Endodermal cell (in vitro differentiated cells): ENCODE results near the gene RUNX2. TPM values are rescaled to one million over a fixed set of nuclear protein-coding genes. Genes with fewer than 3 reads are reported as not detected.

ENCODE experiments used
- DNase-seq: peaks from one replicate; pipeline ENCODE4 v3.0.0-alpha.2; 2017
- H3K27ac ChIP-seq: 2 replicates; pipeline ENCODE4 v1.5.1; 2013; ENCODE audit warnings: mild to moderate bottlenecking, low read depth, low read length, moderate library complexity
- H3K27me3 ChIP-seq: 2 replicates; pipeline ENCODE4 v1.6.1; 2013; ENCODE audit warnings: mild to moderate bottlenecking, low read length, moderate library complexity; ENCODE audit not compliant: insufficient read depth, control insufficient read depth, poor library complexity, severe bottlenecking
- H3K36me3 ChIP-seq: 2 replicates; pipeline ENCODE4 v1.7.0; 2013; ENCODE audit warnings: mild to moderate bottlenecking, low read length, moderate library complexity; ENCODE audit not compliant: control insufficient read depth, insufficient read depth
- H3K4me1 ChIP-seq: one replicate; pipeline ENCODE4 v1.7.0; 2013; ENCODE audit warnings: low read length; ENCODE audit not compliant: control insufficient read depth, insufficient read depth
- H3K4me3 ChIP-seq: 2 replicates; pipeline ENCODE4 v1.5.1; 2013; ENCODE audit warnings: mild to moderate bottlenecking, low read length, moderate library complexity
- H3K9ac ChIP-seq: 2 replicates; pipeline ENCODE4 v1.6.1; 2013; ENCODE audit warnings: mild to moderate bottlenecking, low read length, moderate library complexity; ENCODE audit not compliant: poor library complexity, severe bottlenecking; ENCODE audit errors: extremely low read depth
- H3K9me3 ChIP-seq: 2 replicates; pipeline ENCODE4 v1.6.1; 2013; ENCODE audit warnings: mild to moderate bottlenecking, low read length, moderate library complexity; ENCODE audit not compliant: control insufficient read depth
- H3K27ac Mint-ChIP-seq: 2 replicates; pipeline ENCODE4 v1.8.0; 2020; ENCODE audit warnings: mixed read lengths
- H3K27me3 Mint-ChIP-seq: 2 replicates; pipeline ENCODE4 v1.8.0; 2021; ENCODE audit warnings: mild to moderate bottlenecking, mixed read lengths; ENCODE audit not compliant: insufficient read depth
- H3K36me3 Mint-ChIP-seq: 2 replicates; pipeline ENCODE4 v1.8.0; 2020; ENCODE audit warnings: low read depth, mixed read lengths
- H3K4me1 Mint-ChIP-seq: 2 replicates; pipeline ENCODE4 v1.8.0; 2020; ENCODE audit warnings: mixed read lengths
- H3K4me3 Mint-ChIP-seq: 2 replicates; pipeline ENCODE4 v1.8.0; 2020; ENCODE audit warnings: mild to moderate bottlenecking, moderate library complexity, mixed read lengths
- H3K9me3 Mint-ChIP-seq: 2 replicates; pipeline ENCODE4 v1.8.0; 2020; ENCODE audit warnings: mild to moderate bottlenecking, mixed read lengths
- WGBS, 2 experiments: methylation state at CpG; one replicate each; pipeline versions ENCODE4 v1.1.5 to v1.1.7; 2013; ENCODE audit warnings: missing lambda C conversion rate in 2 of 2, mixed read lengths in 1 of 2; ENCODE audit not compliant: insufficient coverage in 1 of 2, insufficient read length in 1 of 2; 5-methylcytosine and 5-hydroxymethylcytosine counted together
- total RNA-seq, 2 donors: library from RNA; stranded (reverse); fragmentation: NEBNext Ultra II Directional in 1 of 2; extraction: Animal tissue kit (Norgen Biotek cat#: 25700) in 1 of 2; gene quantifications; 2 replicates in 1 of 2; 3 replicates in 1 of 2; pipeline ENCODE4 v1.2.1, GENCODE V29; 2021
- TF ChIP-seq, protein P1 (sequence below): fragments of 200-600 bp; sonication (generic); conservative IDR thresholded peaks from 2 replicates; pipeline ENCODE4 v1.5.0; 2021; ENCODE audit warnings: antibody characterized with exemption, mild to moderate bottlenecking

Gene RUNX2
- total RNA-seq, 2 donors from 2014 or later = 0.18 to 0.26 TPM

GRCh38 chr6:45624228-45624627 lies 296.1 kb downstream of the RUNX2 start:
- no peak overlapping the region for H3K4me3 Mint-ChIP-seq
- no peak for DNase-seq
- Histone ChIP-seq H3K36me3 (no peaks in the 10 kb centered on the region), H3K9ac (no peak overlapping the region), H3K9me3 (no peaks in the 10 kb centered on the region), H3K4me3 (no peak overlapping the region), H3K27me3 (no peaks in the 10 kb centered on the region), H3K4me1 (no peaks in the 10 kb centered on the region), H3K27ac (no peak overlapping the region)
- no peaks in the 10 kb centered on the region for H3K27me3 Mint-ChIP-seq
- TF ChIP-seq, protein P1, sequence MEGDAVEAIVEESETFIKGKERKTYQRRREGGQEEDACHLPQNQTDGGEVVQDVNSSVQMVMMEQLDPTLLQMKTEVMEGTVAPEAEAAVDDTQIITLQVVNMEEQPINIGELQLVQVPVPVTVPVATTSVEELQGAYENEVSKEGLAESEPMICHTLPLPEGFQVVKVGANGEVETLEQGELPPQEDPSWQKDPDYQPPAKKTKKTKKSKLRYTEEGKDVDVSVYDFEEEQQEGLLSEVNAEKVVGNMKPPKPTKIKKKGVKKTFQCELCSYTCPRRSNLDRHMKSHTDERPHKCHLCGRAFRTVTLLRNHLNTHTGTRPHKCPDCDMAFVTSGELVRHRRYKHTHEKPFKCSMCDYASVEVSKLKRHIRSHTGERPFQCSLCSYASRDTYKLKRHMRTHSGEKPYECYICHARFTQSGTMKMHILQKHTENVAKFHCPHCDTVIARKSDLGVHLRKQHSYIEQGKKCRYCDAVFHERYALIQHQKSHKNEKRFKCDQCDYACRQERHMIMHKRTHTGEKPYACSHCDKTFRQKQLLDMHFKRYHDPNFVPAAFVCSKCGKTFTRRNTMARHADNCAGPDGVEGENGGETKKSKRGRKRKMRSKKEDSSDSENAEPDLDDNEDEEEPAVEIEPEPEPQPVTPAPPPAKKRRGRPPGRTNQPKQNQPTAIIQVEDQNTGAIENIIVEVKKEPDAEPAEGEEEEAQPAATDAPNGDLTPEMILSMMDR = no peak
- H3K27ac Mint-ChIP-seq = no peak overlapping the region
- no peaks in the 10 kb centered on the region for H3K9me3 Mint-ChIP-seq
- H3K4me1 Mint-ChIP-seq = no peaks in the 10 kb centered on the region
- no peaks in the 10 kb centered on the region for H3K36me3 Mint-ChIP-seq
- WGBS, 2 experiments = 87 to 95% methylated on average over 3 to 4 of the region's 4 CpGs

- H3K9ac ChIP-seq = no peak overlapping the region
- TF ChIP-seq, protein P1 = no peak
- no peaks in the 10 kb centered on the region for H3K27me3 ChIP-seq
- no peaks in the 10 kb centered on the region for H3K9me3 ChIP-seq
- no peaks in the 10 kb centered on the region for H3K4me1 ChIP-seq
- no peak for DNase-seq
- no peaks in the 10 kb centered on the region for H3K4me1 Mint-ChIP-seq
- H3K4me3 Mint-ChIP-seq = no peak overlapping the region
- H3K36me3 ChIP-seq = no peaks in the 10 kb centered on the region
- H3K9me3 Mint-ChIP-seq = no peaks in the 10 kb centered on the region
- H3K27ac ChIP-seq = no peak overlapping the region
- no peak overlapping the region for H3K4me3 ChIP-seq
- H3K36me3 Mint-ChIP-seq = no peaks in the 10 kb centered on the region
- peaks cover 2% of the 10 kb centered on the region for H3K27me3 Mint-ChIP-seq
- 94 to 97% methylated on average over 3 to 5 of the region's 5 CpGs for WGBS, 2 experiments
- no peak overlapping the region for H3K27ac Mint-ChIP-seq
Measured at GRCh38 chr6:45625191-45625664, 297.1 kb downstream of the RUNX2 start.

- H3K27me3 Mint-ChIP-seq = peaks cover 2% of the 10 kb centered on the region
- WGBS, 2 experiments = 85% methylated on average over 3 to 5 of the region's 5 CpGs
- H3K4me3 ChIP-seq = no peak overlapping the region
- H3K9ac ChIP-seq = no peak overlapping the region
- no peaks in the 10 kb centered on the region for H3K36me3 ChIP-seq
- H3K27me3 ChIP-seq = no peaks in the 10 kb centered on the region
- H3K4me1 ChIP-seq = no peaks in the 10 kb centered on the region
- no peak overlapping the region for H3K4me3 Mint-ChIP-seq
- H3K27ac ChIP-seq = no peak overlapping the region
- no peaks in the 10 kb centered on the region for H3K9me3 Mint-ChIP-seq
- no peaks in the 10 kb centered on the region for H3K36me3 Mint-ChIP-seq
- no peak overlapping the region for H3K27ac Mint-ChIP-seq
- no peaks in the 10 kb centered on the region for H3K4me1 Mint-ChIP-seq
- no peaks in the 10 kb centered on the region for H3K9me3 ChIP-seq
- TF ChIP-seq, protein P1 = no peak
- no peak for DNase-seq
Measured at GRCh38 chr6:45626087-45626891, 298.2 kb downstream of the RUNX2 start.
